Mesendoderm (in vitro differentiated cells): Measurements from ENCODE around the gene RFXAP.
"Not testable (repeated sequence)": the region's sequence is repeated elsewhere in the genome, so short reads cannot be mapped to it uniquely, and the experiment has no call there.

ENCODE experiments used
- DNase-seq: peaks from one replicate; pipeline ENCODE4 v3.0.0; 2013
- H2AK5ac ChIP-seq: 2 replicates; pipeline ENCODE4 v1.6.1; 2013; ENCODE audit warnings: low read length, inconsistent platforms
- H2BK120ac ChIP-seq: 2 replicates; pipeline ENCODE4 v1.6.1; 2013; ENCODE audit warnings: low read depth, mild to moderate bottlenecking, low read length, moderate library complexity, mixed read lengths
- H2BK15ac ChIP-seq: replicated peaks from 2 replicates; pipeline ENCODE4 v1.6.1; 2013; ENCODE audit warnings: low read depth, mild to moderate bottlenecking, moderate library complexity
- H2BK5ac ChIP-seq: 2 replicates; pipeline ENCODE4 v1.6.1; 2013; ENCODE audit warnings: low read length, inconsistent platforms
- H3K18ac ChIP-seq: 2 replicates; pipeline ENCODE4 v1.6.1; 2013; ENCODE audit warnings: mild to moderate bottlenecking, low read length, mixed read lengths
- H3K23ac ChIP-seq: one replicate; pipeline ENCODE4 v1.6.1; 2013; ENCODE audit warnings: low read length
- H3K27ac ChIP-seq: 2 replicates; pipeline ENCODE4 v1.5.1; 2013; ENCODE audit warnings: low read depth, mild to moderate bottlenecking, inconsistent platforms, low read length, moderate library complexity
- H3K27me3 ChIP-seq: 2 replicates; pipeline ENCODE4 v1.6.1; 2013; ENCODE audit warnings: low read length, control low read depth, mild to moderate bottlenecking, inconsistent platforms; ENCODE audit not compliant: insufficient read depth, poor library complexity
- H3K36me3 ChIP-seq: 2 replicates; pipeline ENCODE4 v1.6.1; 2013; ENCODE audit warnings: low read length, inconsistent platforms; ENCODE audit not compliant: control insufficient read depth, insufficient read depth
- H3K4ac ChIP-seq: one replicate; pipeline ENCODE4 v1.6.1; 2013; ENCODE audit warnings: low read depth, mild to moderate bottlenecking, low read length, moderate library complexity
- H3K4me1 ChIP-seq: 2 replicates; pipeline ENCODE4 v1.6.1; 2013; ENCODE audit warnings: low read depth, low read length, inconsistent platforms; ENCODE audit not compliant: control insufficient read depth
- H3K4me2 ChIP-seq: 2 replicates; pipeline ENCODE4 v1.6.1; 2013; ENCODE audit warnings: low read length
- H3K4me3 ChIP-seq: 2 replicates; pipeline ENCODE4 v1.5.1; 2013; ENCODE audit warnings: mild to moderate bottlenecking, low read length
- H3K56ac ChIP-seq: one replicate; pipeline ENCODE4 v1.6.1; 2013; ENCODE audit warnings: low read length
- H3K79me1 ChIP-seq: 2 replicates; pipeline ENCODE4 v1.6.1; 2013; ENCODE audit warnings: low read length, inconsistent platforms
- H3K79me2 ChIP-seq: 2 replicates; pipeline ENCODE4 v1.6.1; 2013; ENCODE audit warnings: mild to moderate bottlenecking, low read length; ENCODE audit not compliant: control insufficient read depth, insufficient read depth
- H3K9ac ChIP-seq: 2 replicates; pipeline ENCODE4 v1.6.1; 2013; ENCODE audit warnings: low read length, inconsistent platforms
- H4K5ac ChIP-seq: one replicate; pipeline ENCODE4 v1.6.1; 2013; ENCODE audit warnings: low read length
- H4K8ac ChIP-seq: one replicate; pipeline ENCODE4 v1.6.1; 2013; ENCODE audit warnings: low read depth, mild to moderate bottlenecking, control low read depth, low read length, moderate library complexity
- WGBS: extraction: QIAGEN DNeasy Blood & Tissue Kit; methylation state at CpG from one replicate; pipeline ENCODE4 v1.1.7; 2013; ENCODE audit warnings: low lambda C conversion rate, missing lambda C conversion rate; ENCODE audit not compliant: insufficient coverage; ENCODE audit errors: extremely low coverage; 5-methylcytosine and 5-hydroxymethylcytosine counted together

RFXAP gene

GRCh38 chr13:36776175-36776574 lies 42.8 kb upstream of the RFXAP start:
- no peak overlapping the region for H2BK120ac ChIP-seq
- no peak overlapping the region for H3K4ac ChIP-seq
- no peak overlapping the region for H2BK15ac ChIP-seq

DNA sequence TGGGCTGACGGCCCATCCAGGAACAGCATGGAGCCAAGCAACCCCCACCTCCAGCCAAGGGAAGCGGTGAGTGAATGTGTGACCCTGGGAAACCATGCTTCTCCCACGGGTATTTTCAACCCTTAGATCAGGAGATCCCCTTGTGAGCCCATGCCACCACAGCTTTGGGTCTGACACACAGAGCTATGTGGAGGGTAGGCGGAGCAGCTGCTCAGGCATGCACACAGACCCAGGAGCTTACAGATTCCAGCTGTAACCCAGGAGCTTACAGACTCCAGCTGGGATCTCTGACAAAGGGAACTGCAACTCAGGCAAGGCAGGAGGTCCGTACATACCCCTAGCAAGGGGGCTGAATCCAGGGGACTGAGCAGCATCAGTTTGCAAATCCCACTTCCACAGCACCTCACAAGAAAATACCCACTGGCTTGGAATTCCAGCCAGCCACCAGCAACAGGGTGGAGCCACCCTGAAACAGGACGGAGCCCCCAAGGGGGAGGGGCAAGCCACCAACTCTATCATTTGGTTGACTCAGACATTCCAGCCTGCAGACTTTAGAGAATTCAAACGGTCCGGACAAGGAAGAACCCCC lies 40.8 kb upstream of the RFXAP start:
- no peaks in the 10 kb centered on the region for H3K79me1 ChIP-seq
- H3K79me2 ChIP-seq: no peaks in the 10 kb centered on the region
- H3K4me1 ChIP-seq: no peaks in the 10 kb centered on the region
- no peak overlapping the region for H2BK15ac ChIP-seq
- H3K9ac ChIP-seq: peak overlapping the region; percentile 10
- no peak overlapping the region for H2BK5ac ChIP-seq
- H3K4me3 ChIP-seq: no peak overlapping the region
- H3K18ac ChIP-seq: no peak overlapping the region
- no peak overlapping the region for H4K8ac ChIP-seq
- peak overlapping the region; percentile 38 for H3K27ac ChIP-seq
- no peak overlapping the region for H2BK120ac ChIP-seq
- no peak overlapping the region for H3K23ac ChIP-seq
- no peak overlapping the region for H3K4ac ChIP-seq
- H3K56ac ChIP-seq: peak overlapping the region; percentile 65
- no peaks in the 10 kb centered on the region for H3K36me3 ChIP-seq
- H3K4me2 ChIP-seq: no peak overlapping the region
- no peak overlapping the region for H2AK5ac ChIP-seq
- WGBS: no CpG with 5 or more reads among the region's 8 CpGs
- H3K27me3 ChIP-seq: no peaks in the 10 kb centered on the region
- peak; percentile 93 for DNase-seq
- H4K5ac ChIP-seq: no peak overlapping the region

More at GRCh38 chr13:36776175-36776574, 42.8 kb upstream of the RFXAP start:
- Histone ChIP-seq H3K56ac (no peak overlapping the region), H4K5ac (no peak overlapping the region), H3K27me3 (no peaks in the 10 kb centered on the region), H3K4me2 (no peak overlapping the region), H3K23ac (no peak overlapping the region), H3K27ac (no peak overlapping the region), H2BK5ac (no peak overlapping the region), H4K8ac (no peak overlapping the region), H3K4me3 (no peak overlapping the region), H3K4me1 (no peaks in the 10 kb centered on the region), H3K36me3 (no peaks in the 10 kb centered on the region), H2AK5ac (no peak overlapping the region), H3K79me1 (no peaks in the 10 kb centered on the region), H3K79me2 (no peaks in the 10 kb centered on the region), H3K9ac (no peak overlapping the region), H3K18ac (no peak overlapping the region)
- no peak for DNase-seq

- no peak overlapping the region for H3K27ac ChIP-seq
- no peak overlapping the region for H4K8ac ChIP-seq
- WGBS: no CpG with 5 or more reads among the region's 3 CpGs
- H3K23ac ChIP-seq: no peak overlapping the region
- H3K79me1 ChIP-seq: no peaks in the 10 kb centered on the region
- DNase-seq: no peak
- H3K79me2 ChIP-seq: no peaks in the 10 kb centered on the region
- H3K4ac ChIP-seq: no peak overlapping the region
- no peak overlapping the region for H2BK5ac ChIP-seq
- no peak overlapping the region for H4K5ac ChIP-seq
- no peak overlapping the region for H3K4me3 ChIP-seq
- H3K56ac ChIP-seq: no peak overlapping the region
- no peak overlapping the region for H3K18ac ChIP-seq
- H3K4me1 ChIP-seq: no peaks in the 10 kb centered on the region
- no peaks in the 10 kb centered on the region for H3K36me3 ChIP-seq
- H2AK5ac ChIP-seq: no peak overlapping the region
- H2BK15ac ChIP-seq: no peak overlapping the region
- no peaks in the 10 kb centered on the region for H3K27me3 ChIP-seq
- no peak overlapping the region for H3K9ac ChIP-seq
- H2BK120ac ChIP-seq: no peak overlapping the region
- H3K4me2 ChIP-seq: no peak overlapping the region
These were observed 35.1 kb upstream of the RFXAP start for GRCh38 chr13:36783890-36784289.

DNA sequence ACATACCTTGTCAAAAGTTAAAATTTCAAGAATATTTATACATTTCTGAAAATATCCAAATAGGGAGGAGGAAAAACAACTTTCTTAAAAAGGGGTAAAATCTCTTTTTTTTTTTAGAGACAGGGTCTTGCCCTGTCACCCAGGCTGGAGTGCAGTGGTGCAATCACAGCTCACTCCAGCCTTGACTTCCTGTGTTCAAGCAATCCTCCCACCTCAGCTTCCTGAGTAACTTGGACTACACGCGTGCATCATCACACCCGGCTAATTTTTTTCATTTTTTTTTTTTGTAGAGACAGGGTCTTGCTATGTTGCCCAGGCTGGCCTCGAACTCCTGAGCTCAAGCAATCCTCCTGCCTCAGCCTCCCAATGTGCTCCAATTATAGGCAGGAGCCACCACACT lies 32.8 kb upstream of the RFXAP start:
- not testable (repeated sequence) for H2AK5ac ChIP-seq, H3K4me3 ChIP-seq, H2BK120ac ChIP-seq, H3K4me1 ChIP-seq, DNase-seq, H2BK15ac ChIP-seq, H3K79me1 ChIP-seq, H3K18ac ChIP-seq, H4K8ac ChIP-seq, H3K4me2 ChIP-seq, H3K79me2 ChIP-seq, H3K56ac ChIP-seq, H3K23ac ChIP-seq, H3K27ac ChIP-seq, H3K27me3 ChIP-seq, H2BK5ac ChIP-seq, H4K5ac ChIP-seq, H3K36me3 ChIP-seq, H3K4ac ChIP-seq, H3K9ac ChIP-seq
- no CpG with 5 or more reads among the region's 4 CpGs for WGBS

GRCh38 chr13:36787181-36787580 lies 31.8 kb upstream of the RFXAP start:
- no CpG with 5 or more reads among the region's 3 CpGs for WGBS
- Histone ChIP-seq H3K27me3 (no peaks in the 10 kb centered on the region), H2AK5ac (no peak overlapping the region), H3K4ac (no peak overlapping the region), H3K9ac (no peak overlapping the region), H3K4me1 (no peaks in the 10 kb centered on the region), H3K79me2 (no peaks in the 10 kb centered on the region), H4K5ac (no peak overlapping the region), H3K79me1 (no peaks in the 10 kb centered on the region), H3K23ac (no peak overlapping the region), H3K27ac (no peak overlapping the region), H2BK15ac (no peak overlapping the region), H2BK120ac (no peak overlapping the region), H3K4me2 (no peak overlapping the region), H3K36me3 (no peaks in the 10 kb centered on the region), H3K4me3 (no peak overlapping the region), H2BK5ac (no peak overlapping the region), H3K18ac (no peak overlapping the region), H4K8ac (no peak overlapping the region), H3K56ac (no peak overlapping the region)
- DNase-seq: peak; percentile 49

DNA sequence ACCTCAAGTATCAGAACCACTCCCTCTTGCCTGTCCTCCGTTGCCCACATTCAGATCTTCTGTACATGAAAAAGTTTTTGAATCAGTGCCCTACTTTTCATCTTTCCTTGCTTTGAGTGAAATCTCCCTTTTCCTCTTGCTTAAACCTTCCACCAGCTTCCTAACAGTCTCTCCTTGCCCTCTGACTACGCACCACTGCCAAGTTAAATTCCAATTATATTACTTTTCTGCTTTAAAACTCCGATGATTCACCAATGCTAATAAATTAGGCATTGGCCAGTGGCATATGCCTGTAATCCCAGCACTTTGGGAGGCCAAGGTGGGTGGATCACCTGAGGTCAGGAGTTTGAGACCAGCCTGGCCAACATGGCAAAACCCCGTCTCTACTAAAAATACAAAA lies 30.7 kb upstream of the RFXAP start:
- no peak overlapping the region for H3K9ac ChIP-seq
- no peak overlapping the region for H3K56ac ChIP-seq
- H3K4me2 ChIP-seq: no peak overlapping the region
- H2BK15ac ChIP-seq: no peak overlapping the region
- H3K4me1 ChIP-seq: no peaks in the 10 kb centered on the region
- H3K18ac ChIP-seq: no peak overlapping the region
- no peak overlapping the region for H2BK5ac ChIP-seq
- no peak overlapping the region for H4K5ac ChIP-seq
- no peaks in the 10 kb centered on the region for H3K36me3 ChIP-seq
- H4K8ac ChIP-seq: no peak overlapping the region
- no CpG with 5 or more reads among the region's 4 CpGs for WGBS
- no peak overlapping the region for H3K4me3 ChIP-seq
- no peak overlapping the region for H2BK120ac ChIP-seq
- no peak overlapping the region for H2AK5ac ChIP-seq
- H3K27me3 ChIP-seq: no peaks in the 10 kb centered on the region
- no peak overlapping the region for H3K23ac ChIP-seq
- no peak overlapping the region for H3K4ac ChIP-seq
- no peak for DNase-seq
- H3K79me2 ChIP-seq: no peaks in the 10 kb centered on the region
- H3K27ac ChIP-seq: no peak overlapping the region
- H3K79me1 ChIP-seq: no peaks in the 10 kb centered on the region
